Nephron (organoid): ENCODE results near the gene SORBS1.
A peak's percentile ranks its signal among the peaks of the same experiment; 100 is the strongest.

Source experiments
- H3K27ac Mint-ChIP-seq, 3 experiments: 2 replicates each; pipeline ENCODE4 v1.8.0; 2020; ENCODE audit warnings: mixed read lengths in 3 of 3, mild to moderate bottlenecking in 2 of 3, moderate library complexity in 1 of 3
- H3K27me3 Mint-ChIP-seq: 2 replicates; pipeline ENCODE4 v1.8.0; 2021; ENCODE audit warnings: low read depth, mild to moderate bottlenecking, moderate library complexity, mixed read lengths
- H3K36me3 Mint-ChIP-seq: 2 replicates; pipeline ENCODE4 v1.8.0; 2020; ENCODE audit warnings: low read depth, mixed read lengths
- H3K4me1 Mint-ChIP-seq: 2 replicates; pipeline ENCODE4 v1.8.0; 2020; ENCODE audit warnings: mixed read lengths
- H3K4me3 Mint-ChIP-seq, 3 experiments: 2 replicates each; pipeline ENCODE4 v1.8.0; 2020; ENCODE audit warnings: mild to moderate bottlenecking in 3 of 3, mixed read lengths in 3 of 3, moderate library complexity in 2 of 3
- H3K9me3 Mint-ChIP-seq: 2 replicates; pipeline ENCODE4 v1.8.0; 2020; ENCODE audit warnings: mixed read lengths
- TF ChIP-seq, protein P1 (sequence below), 3 experiments: fragments of 200-600 bp; sonication (generic); IDR thresholded peaks; one replicate each; pipeline ENCODE4 v1.5.0; 2021; ENCODE audit warnings: antibody characterized with exemption in 3 of 3; ENCODE audit not compliant: unreplicated experiment in 3 of 3

The SORBS1 gene

DNA sequence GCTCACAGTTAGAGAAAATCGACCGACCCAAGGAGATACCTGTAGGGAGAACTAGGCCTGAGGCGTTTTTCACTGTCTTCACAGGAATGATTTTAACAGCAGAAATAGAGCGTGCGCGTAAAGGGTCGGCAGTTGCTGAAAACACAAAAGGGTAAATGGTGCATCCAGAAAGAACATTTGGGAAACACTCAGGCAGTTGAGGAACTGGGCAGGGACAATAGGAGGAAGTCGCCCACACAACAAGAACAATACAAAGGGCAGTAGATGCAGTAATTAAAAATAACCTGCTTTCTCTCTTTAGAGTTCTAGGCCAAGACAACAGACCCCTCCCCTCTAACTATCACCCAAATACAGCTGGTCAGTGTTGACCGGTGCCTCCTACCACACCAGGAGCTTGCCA, 126.6 kb downstream of the SORBS1 start:
- Mint-ChIP-seq H3K9me3 (no peaks in the 10 kb centered on the region), H3K27me3 (no peaks in the 10 kb centered on the region), H3K36me3 (peaks cover 5% of the 10 kb centered on the region), H3K4me3 (no peak overlapping the region), H3K4me1 (peaks cover 30% of the 10 kb centered on the region), H3K27ac (peak overlapping the region in 2 of 3 experiments; percentile 12 to 15)
- TF ChIP-seq, protein P1, sequence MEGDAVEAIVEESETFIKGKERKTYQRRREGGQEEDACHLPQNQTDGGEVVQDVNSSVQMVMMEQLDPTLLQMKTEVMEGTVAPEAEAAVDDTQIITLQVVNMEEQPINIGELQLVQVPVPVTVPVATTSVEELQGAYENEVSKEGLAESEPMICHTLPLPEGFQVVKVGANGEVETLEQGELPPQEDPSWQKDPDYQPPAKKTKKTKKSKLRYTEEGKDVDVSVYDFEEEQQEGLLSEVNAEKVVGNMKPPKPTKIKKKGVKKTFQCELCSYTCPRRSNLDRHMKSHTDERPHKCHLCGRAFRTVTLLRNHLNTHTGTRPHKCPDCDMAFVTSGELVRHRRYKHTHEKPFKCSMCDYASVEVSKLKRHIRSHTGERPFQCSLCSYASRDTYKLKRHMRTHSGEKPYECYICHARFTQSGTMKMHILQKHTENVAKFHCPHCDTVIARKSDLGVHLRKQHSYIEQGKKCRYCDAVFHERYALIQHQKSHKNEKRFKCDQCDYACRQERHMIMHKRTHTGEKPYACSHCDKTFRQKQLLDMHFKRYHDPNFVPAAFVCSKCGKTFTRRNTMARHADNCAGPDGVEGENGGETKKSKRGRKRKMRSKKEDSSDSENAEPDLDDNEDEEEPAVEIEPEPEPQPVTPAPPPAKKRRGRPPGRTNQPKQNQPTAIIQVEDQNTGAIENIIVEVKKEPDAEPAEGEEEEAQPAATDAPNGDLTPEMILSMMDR (IDR thresholded peaks at IDR 0.05; ENCODE audit: unreplicated experiment in 3 of 3) = no peak

DNA sequence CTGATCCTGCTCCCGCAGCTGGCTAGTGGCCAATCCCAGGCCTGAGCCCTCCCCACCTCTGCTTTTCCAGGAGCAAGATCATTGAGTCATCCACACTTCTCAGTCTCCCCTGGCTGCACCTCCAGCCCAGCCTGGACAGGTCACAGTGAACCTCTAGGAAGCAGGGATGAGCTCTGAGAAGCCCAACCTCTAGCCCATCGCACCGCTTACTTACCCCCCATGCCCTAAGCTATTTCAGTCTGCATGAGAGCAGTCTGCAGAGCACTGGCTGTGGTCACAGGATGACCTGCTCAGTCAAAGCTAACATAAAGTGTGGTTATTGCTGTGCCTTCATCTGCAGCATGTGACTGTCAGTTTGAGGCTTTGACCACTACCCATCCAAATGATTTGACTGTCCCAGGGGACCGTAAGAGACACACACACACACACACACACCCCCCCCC, 129.2 kb downstream of the SORBS1 start:
- H3K4me3 Mint-ChIP-seq = no peak overlapping the region
- peaks cover 39% of the 10 kb centered on the region for H3K4me1 Mint-ChIP-seq
- H3K9me3 Mint-ChIP-seq = no peaks in the 10 kb centered on the region
- H3K27ac Mint-ChIP-seq = peak overlapping the region in 2 of 3 experiments; percentile 64 to 67
- peaks cover 3% of the 10 kb centered on the region for H3K36me3 Mint-ChIP-seq
- TF ChIP-seq, protein P1 (IDR thresholded peaks at IDR 0.05; ENCODE audit: unreplicated experiment in 3 of 3) = no peak
- H3K27me3 Mint-ChIP-seq = no peaks in the 10 kb centered on the region

DNA sequence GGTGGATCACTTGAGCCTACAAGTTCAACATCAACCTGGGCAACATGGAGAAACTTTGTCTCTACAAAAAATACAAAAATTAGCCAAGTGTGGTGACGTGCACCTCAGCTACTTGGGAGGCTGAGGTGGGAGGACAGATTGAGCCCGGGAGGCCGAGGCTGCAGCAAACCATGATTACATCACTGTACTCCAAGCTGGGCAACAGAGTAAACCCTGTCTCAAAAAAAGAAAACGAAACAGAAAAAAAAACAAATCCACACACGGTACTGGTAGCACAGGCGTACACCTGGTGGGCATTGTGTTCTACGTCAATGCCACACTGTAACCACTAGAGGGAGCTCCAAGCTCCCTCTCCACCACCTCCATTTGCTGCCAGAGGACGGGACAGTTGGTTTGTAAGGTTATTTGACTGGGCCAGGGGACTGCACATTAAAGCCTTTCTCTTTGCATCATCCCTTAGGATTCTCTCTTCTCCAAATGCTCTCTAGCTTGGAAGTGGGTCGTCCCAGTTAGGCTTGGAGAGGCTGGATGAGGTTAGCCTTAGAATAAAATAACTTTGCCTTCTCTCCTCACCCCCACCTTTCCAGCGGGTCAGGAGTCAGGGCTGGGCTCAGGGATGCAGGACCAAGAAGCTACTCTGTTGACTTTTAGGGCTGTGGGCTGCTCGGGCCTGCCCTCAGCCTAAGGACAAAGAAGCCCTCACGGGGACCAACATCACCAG, 130.8 kb downstream of the SORBS1 start:
- H3K27ac Mint-ChIP-seq = peak overlapping the region in 1 of 3 experiments; percentile 65
- H3K9me3 Mint-ChIP-seq = no peaks in the 10 kb centered on the region
- H3K4me1 Mint-ChIP-seq = peaks cover 54% of the 10 kb centered on the region
- H3K4me3 Mint-ChIP-seq = no peak overlapping the region
- no peaks in the 10 kb centered on the region for H3K27me3 Mint-ChIP-seq
- H3K36me3 Mint-ChIP-seq = peaks cover 3% of the 10 kb centered on the region
- TF ChIP-seq, protein P1 (IDR thresholded peaks at IDR 0.05; ENCODE audit: unreplicated experiment in 3 of 3) = peak; percentile 96 to 98 (median 96)

DNA sequence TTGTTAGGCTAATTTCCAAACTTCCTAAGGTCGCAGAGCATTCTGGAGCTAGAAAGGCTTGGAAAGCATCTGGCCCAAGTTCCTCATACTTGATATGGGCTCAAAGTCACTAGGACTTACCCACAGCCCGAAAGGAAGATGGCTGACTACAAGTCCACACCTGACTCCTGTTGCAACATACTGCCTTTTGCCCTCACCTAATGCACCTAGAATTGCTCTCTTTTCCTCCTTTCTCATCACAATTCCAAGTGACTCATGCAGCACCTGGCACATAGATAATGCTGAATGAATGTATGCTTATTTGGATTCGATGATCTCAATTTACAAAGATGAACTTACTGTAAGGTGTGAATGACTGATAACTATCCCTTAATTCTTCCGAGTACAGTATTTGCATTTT, 131.5 kb downstream of the SORBS1 start:
- TF ChIP-seq, protein P1 (IDR thresholded peaks at IDR 0.05; ENCODE audit: unreplicated experiment in 3 of 3) = no peak
- H3K27ac Mint-ChIP-seq = no peak overlapping the region
- peaks cover 60% of the 10 kb centered on the region for H3K4me1 Mint-ChIP-seq
- H3K4me3 Mint-ChIP-seq = no peak overlapping the region
- no peaks in the 10 kb centered on the region for H3K9me3 Mint-ChIP-seq
- peaks cover 3% of the 10 kb centered on the region for H3K36me3 Mint-ChIP-seq
- no peaks in the 10 kb centered on the region for H3K27me3 Mint-ChIP-seq

DNA sequence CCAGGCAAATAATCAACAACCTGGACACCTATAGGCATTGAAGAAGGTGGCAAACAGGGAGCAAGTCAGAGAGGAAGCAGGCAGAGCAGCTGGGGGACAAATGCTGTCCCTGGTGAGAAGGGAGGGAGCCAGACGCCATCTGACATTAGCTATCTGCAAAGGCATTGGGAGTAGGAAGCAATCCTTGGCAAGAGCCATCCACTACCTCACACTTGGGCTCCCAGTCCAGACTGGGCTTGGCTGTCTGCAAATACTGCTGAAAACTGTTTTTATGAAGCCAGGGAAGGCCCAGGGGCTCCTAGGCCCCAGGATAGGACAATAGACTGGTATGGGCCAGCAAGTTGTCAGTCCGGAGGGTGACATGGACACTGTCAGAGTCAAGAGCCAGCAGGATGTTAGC, 132.5 kb downstream of the SORBS1 start:
- H3K36me3 Mint-ChIP-seq = peaks cover 3% of the 10 kb centered on the region
- no peak overlapping the region for H3K4me3 Mint-ChIP-seq
- H3K4me1 Mint-ChIP-seq = peaks cover 59% of the 10 kb centered on the region
- no peaks in the 10 kb centered on the region for H3K27me3 Mint-ChIP-seq
- no peak overlapping the region for H3K27ac Mint-ChIP-seq
- TF ChIP-seq, protein P1 (IDR thresholded peaks at IDR 0.05; ENCODE audit: unreplicated experiment in 3 of 3) = no peak
- H3K9me3 Mint-ChIP-seq = no peaks in the 10 kb centered on the region

DNA sequence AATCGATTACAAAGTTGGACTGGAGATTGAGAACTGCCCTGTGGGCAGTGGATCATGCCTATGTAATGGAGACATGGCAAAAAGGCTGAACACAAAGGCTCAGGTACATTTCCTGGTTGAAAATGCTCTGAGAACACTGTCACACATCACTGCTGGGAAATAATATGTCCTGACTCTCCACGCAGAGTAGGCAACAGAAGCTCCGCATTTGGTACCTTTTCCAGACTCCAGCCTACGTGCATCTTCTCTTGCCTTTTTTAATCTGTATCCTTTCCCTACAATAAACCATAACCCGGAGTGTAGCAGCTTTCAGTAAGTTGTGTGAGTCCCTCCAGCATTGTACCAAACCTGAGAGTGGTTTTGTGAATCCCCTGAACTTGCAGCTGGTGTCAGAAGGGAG, 134.7 kb downstream of the SORBS1 start:
- no peaks in the 10 kb centered on the region for H3K27me3 Mint-ChIP-seq
- peak overlapping the region in 2 of 3 experiments; percentile 17 to 18 for H3K27ac Mint-ChIP-seq
- H3K4me1 Mint-ChIP-seq = peaks cover 42% of the 10 kb centered on the region
- TF ChIP-seq, protein P1 (IDR thresholded peaks at IDR 0.05; ENCODE audit: unreplicated experiment in 3 of 3) = no peak
- H3K9me3 Mint-ChIP-seq = no peaks in the 10 kb centered on the region
- H3K36me3 Mint-ChIP-seq = peaks cover 3% of the 10 kb centered on the region
- no peak overlapping the region for H3K4me3 Mint-ChIP-seq
